Adrenal gland (tissue), 12 donors: ENCODE results near the gene TLCD5. TPM values are rescaled to one million over a fixed set of nuclear protein-coding genes. Genes with fewer than 3 reads are reported as not detected.

Source experiments
- DNase-seq, 7 donors: peaks; one replicate each; pipeline ENCODE4 v3.0.0-alpha.2; 2019 to 2020
- H3K27ac ChIP-seq, 5 donors: fragments of 200-600 bp; sonication (generic) in 4 of 5; 1 replicate in 3 of 5; 2 replicates in 2 of 5; pipeline versions ENCODE4 v1.5.1 to v1.8.0; 2016 to 2020; ENCODE audit warnings: mild to moderate bottlenecking in 1 of 5
- H3K27me3 ChIP-seq: fragments of 200-600 bp; 2 replicates; pipeline ENCODE4 v1.8.0; 2021
- H3K36me3 ChIP-seq, 2 donors: fragments of 200-600 bp; replicated peaks in 1 of 2; 1 replicate in 1 of 2; 2 replicates in 1 of 2; pipeline versions ENCODE4 v1.5.1 to v1.8.0; 2018 to 2022
- H3K4me1 ChIP-seq, 2 donors: fragments of 200-600 bp; replicated peaks in 1 of 2; 1 replicate in 1 of 2; 2 replicates in 1 of 2; pipeline versions ENCODE4 v1.5.1 to v1.8.0; 2018 to 2021
- H3K4me3 ChIP-seq, 4 donors: fragments of 200-600 bp; sonication (generic) in 3 of 4; one replicate each; pipeline ENCODE4 v1.5.1; 2016 to 2018
- H3K9me3 ChIP-seq, 3 donors: fragments of 200-600 bp; sonication (generic) in 1 of 3; replicated peaks in 1 of 3; 1 replicate in 2 of 3; 2 replicates in 1 of 3; pipeline versions ENCODE4 v1.5.1 to v1.8.0; 2016 to 2021
- CTCF ChIP-seq, 6 experiments: fragments of 450-650 bp in 4 of 6; fragments of 200-600 bp in 2 of 6; sonication (generic) in 1 of 6; IDR thresholded peaks; 1 replicate in 5 of 6; 2 replicates in 1 of 6; pipeline versions ENCODE4 v1.5.1 to v1.8.0; 2016 to 2021; ENCODE audit warnings: antibody characterized with exemption in 6 of 6, mild to moderate bottlenecking in 2 of 6, moderate library complexity in 1 of 6
- POLR2A ChIP-seq, 2 donors: fragments of 450-650 bp; IDR thresholded peaks; one replicate each; pipeline ENCODE4 v1.6.1; 2017; ENCODE audit warnings: antibody characterized with exemption in 2 of 2, mild to moderate bottlenecking in 2 of 2, moderate library complexity in 1 of 2
- WGBS, 4 donors: extraction: QIAGEN DNeasy Blood & Tissue Kit in 2 of 4; methylation state at CpG; one replicate each; pipeline versions ENCODE4 v1.1.5 to v1.1.7; 2013 to 2017; 5-methylcytosine and 5-hydroxymethylcytosine counted together
- intact Hi-C, 2 donors: fragments of 100-400 bp; cut with DNase I; formaldehyde crosslinking; loops; one replicate each; pipeline versions ENCODE4 v1.14.1 to v1.15.0; 2022 to 2023
- polyA plus RNA-seq, 3 donors: library from polyadenylated mRNA; stranded (reverse); fragments of 200-250 nt in 2 of 3; fragments of 350-450 nt in 1 of 3; fragmentation: Illumina TruSeq in 1 of 3; extraction: RNeasy Lipid Tissue Mini Kit (QIAGEN cat#74804) in 1 of 3; gene quantifications; one replicate each; pipeline ENCODE4 v1.2.3, GENCODE V29; 2013 to 2014
- small RNA-seq, 2 donors: library from RNA; depleted of rRNA; stranded (forward); fragments of <200 nt; gene quantifications; one replicate each; pipeline ENCODE3, GENCODE V24; 2016
- total RNA-seq, 9 donors: library from RNA; depleted of rRNA in 4 of 9; stranded (reverse); fragments of >200 nt in 4 of 9; fragments of 120-200 nt in 1 of 9; fragmentation: NEBNext Ultra II Directional in 1 of 9; extraction: Animal tissue kit (Norgen Biotek cat#: 25700) in 1 of 9; gene quantifications; one replicate each; pipeline versions ENCODE4 v1.1.0 to v1.2.4, GENCODE V29; 2013 to 2023
- donor health status: healthy with polysubstance abuse.
- donor health status: Bipolar disorder and iron deficiency.
- donor health status: DM: yes; HTN: yes; CAD: no.
- donor health status: DM: no; HTN: no; CAD: no.
- donor health status: DM: no; HTN: no; CAD: no.
- donor health status: DM: yes; HTN: yes; CAD: no.

TLCD5 gene
- total and polyA plus RNA-seq, 12 donors: 5.8 to 36.9 (median 13.5) TPM

DNA sequence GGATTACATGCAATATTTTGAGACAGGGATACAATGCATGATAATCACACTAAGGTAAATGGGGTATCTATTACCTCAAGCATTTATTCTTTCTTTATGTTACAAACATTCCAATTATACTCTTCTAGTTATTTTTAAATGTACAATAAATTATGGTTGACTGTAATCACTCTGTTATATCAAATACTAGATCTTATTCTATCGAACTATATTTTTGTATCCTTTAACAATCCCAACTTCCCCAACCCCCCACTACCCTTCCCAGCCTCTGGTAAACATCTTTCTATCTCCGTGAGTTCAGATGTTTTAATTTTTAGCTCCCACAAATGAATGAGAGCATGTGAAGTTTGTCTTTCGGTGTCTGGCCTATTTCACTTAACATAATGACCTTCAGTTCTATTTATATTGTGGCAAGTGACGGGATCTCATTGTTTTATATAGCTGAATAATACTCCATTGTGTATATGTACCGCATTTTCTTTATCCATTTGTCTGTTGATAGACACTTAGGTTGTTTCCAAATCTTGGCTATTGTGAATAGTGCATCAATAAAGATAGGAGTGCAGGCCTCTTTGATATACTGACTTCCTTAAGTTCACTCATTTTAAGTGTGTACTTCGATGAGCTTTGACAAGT lies 51.6 kb downstream of the TLCD5 start:
- H3K27ac ChIP-seq: no peak overlapping the region
- no peak for DNase-seq
- no peaks in the 10 kb centered on the region for H3K27me3 ChIP-seq
- no peak overlapping the region for H3K4me3 ChIP-seq
- TF ChIP-seq CTCF (IDR thresholded peaks at IDR 0.05) (no peak), POLR2A (IDR thresholded peaks at IDR 0.05) (no peak)
- no peaks in the 10 kb centered on the region for H3K36me3 ChIP-seq
- intact Hi-C loops: no loop called here
- peaks cover 9 to 41% of the 10 kb centered on the region in 2 donors for H3K4me1 ChIP-seq
- H3K9me3 ChIP-seq: no peaks in the 10 kb centered on the region
- WGBS, 4 donors: 58 to 66% (median 63%) methylated on average over 6 of the region's 6 CpGs

GRCh38 chr11:120378474-120378873 lies 53.4 kb downstream of the TLCD5 start:
- TF ChIP-seq CTCF (IDR thresholded peaks at IDR 0.05) (no peak), POLR2A (IDR thresholded peaks at IDR 0.05) (no peak)
- Histone ChIP-seq H3K27me3 (no peaks in the 10 kb centered on the region), H3K9me3 (no peaks in the 10 kb centered on the region), H3K4me3 (no peak overlapping the region), H3K36me3 (no peaks in the 10 kb centered on the region), H3K27ac (no peak overlapping the region), H3K4me1 (peaks cover 5 to 38% of the 10 kb centered on the region in 2 donors)
- intact Hi-C loops: no loop called here
- no peak for DNase-seq
- WGBS, 4 donors: 77 to 98% (median 95%) methylated on average over 3 of the region's 3 CpGs

GRCh38 chr11:120381401-120381800 lies 56.3 kb downstream of the TLCD5 start:
- Histone ChIP-seq H3K27me3 (no peaks in the 10 kb centered on the region), H3K4me1 (peaks cover 6 to 53% of the 10 kb centered on the region in 2 donors), H3K27ac (peak overlapping the region in 1 of 5 donors; percentile 21), H3K4me3 (no peak overlapping the region), H3K36me3 (no peaks in the 10 kb centered on the region), H3K9me3 (no peaks in the 10 kb centered on the region)
- intact Hi-C loops: no loop called here
- no peak for DNase-seq
- TF ChIP-seq CTCF (IDR thresholded peaks at IDR 0.05): no peak
- no peak for TF ChIP-seq POLR2A (IDR thresholded peaks at IDR 0.05)
- WGBS, 4 donors: 81 to 91% (median 86%) methylated on average over 7 of the region's 7 CpGs

Small RNA genes within 50 kb of the gene (small RNA-seq; reads per million reads assigned to genes)
- 272 to 562 reads per million in 2 donors for gene RF00100

Other genes starting within 250 kb of the TLCD5 start
- 1 to 10 TPM in 3 of 9 donors, under 1 TPM in 3, not detected in 3; 0.24 to 4.3 (median 0.69) TPM for gene TRIM29, start 187.2 kb upstream of the TLCD5 start, total RNA-seq
- gene TRIM29, start 187.2 kb upstream of the TLCD5 start, polyA plus RNA-seq: 1 to 10 TPM in 2 of 3 donors, under 1 TPM in 1; 0.70 to 2.6 (median 1.2) TPM
- 100 to 1,000 TPM in 8 of 9 donors, 10 to 100 TPM in 1; 98.6 to 253 (median 177) TPM for gene OAF, start 114.3 kb upstream of the TLCD5 start, total RNA-seq
- 100 to 1,000 TPM in 1 of 3 donors, 10 to 100 TPM in 2; 67.7 to 105 (median 69.9) TPM for gene OAF, start 114.3 kb upstream of the TLCD5 start, polyA plus RNA-seq
- 1 to 10 TPM in 1 of 9 donors, under 1 TPM in 5, not detected in 3; 0.11 to 1.4 (median 0.29) TPM for gene POU2F3, start 85.2 kb upstream of the TLCD5 start, total RNA-seq
- gene POU2F3, start 85.2 kb upstream of the TLCD5 start, polyA plus RNA-seq: under 1 TPM; 0.07 to 0.40 (median 0.16) TPM
- 100 to 1,000 TPM in 5 of 9 donors, 10 to 100 TPM in 4; 74.9 to 125 (median 105) TPM for gene ARHGEF12, start 11.1 kb downstream of the TLCD5 start, total RNA-seq
- gene ARHGEF12, start 11.1 kb downstream of the TLCD5 start, polyA plus RNA-seq: 10 to 100 TPM; 20.2 to 49.3 (median 24.5) TPM
- 1 to 10 TPM in 8 of 9 donors, under 1 TPM in 1; 0.33 to 4.8 (median 3.9) TPM for gene GRIK4, start 186.4 kb downstream of the TLCD5 start, total RNA-seq
- 1 to 10 TPM in 2 of 3 donors, under 1 TPM in 1; 0.97 to 1.3 (median 1.2) TPM for gene GRIK4, start 186.4 kb downstream of the TLCD5 start, polyA plus RNA-seq